GM18520 (cell line): ENCODE results near the gene EIF2B5.
"Not testable (repeated sequence)": the region's sequence is repeated elsewhere in the genome, so short reads cannot be mapped to it uniquely, and the experiment has no call there.

Source experiments
- ATAC-seq: cut with Tn5 transposase; IDR thresholded peaks from one replicate; pipeline ENCODE4 v1.9.1; 2021; ENCODE audit not compliant: unreplicated experiment

EIF2B5 gene

GRCh38 chr3:184145111-184145524 lies 10.0 kb downstream of the EIF2B5 start:
- no peak for ATAC-seq

GRCh38 chr3:184145751-184146270 lies 10.7 kb downstream of the EIF2B5 start:
- no peak for ATAC-seq

- ATAC-seq, result no peak
Measured at GRCh38 chr3:184148076-184148475, 12.9 kb downstream of the EIF2B5 start.

GRCh38 chr3:184149123-184149522 lies 14.0 kb downstream of the EIF2B5 start:
- ATAC-seq, result no peak

DNA sequence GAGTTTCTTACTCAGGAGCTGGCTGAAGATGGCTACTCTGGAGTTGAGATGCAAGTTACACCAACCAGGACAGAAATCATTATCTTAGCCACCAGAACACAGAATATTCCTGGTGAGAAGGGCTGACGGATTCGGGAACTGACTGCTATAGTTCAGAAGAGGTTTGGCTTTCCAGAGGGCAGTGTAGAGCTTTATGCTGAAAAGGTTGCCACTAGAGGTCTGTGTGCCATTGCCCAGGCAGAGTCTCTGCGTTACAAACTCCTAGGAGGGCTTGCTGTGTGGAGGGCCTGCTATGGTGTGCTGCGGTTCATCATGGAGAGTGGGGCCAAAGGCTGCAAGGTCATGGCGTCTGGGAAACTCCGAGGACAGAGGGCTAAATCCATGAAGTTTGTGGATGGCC lies 14.6 kb downstream of the EIF2B5 start:
- ATAC-seq, result not testable (repeated sequence)

GRCh38 chr3:184154885-184155643 lies 19.9 kb downstream of the EIF2B5 start, which contains the start of gene DVL3:
DVL3 (plus strand) TSS chr3:184155377; CDS start chr3:184155636, 259 bp downstream.
- ATAC-seq, result peak; percentile 76

DNA sequence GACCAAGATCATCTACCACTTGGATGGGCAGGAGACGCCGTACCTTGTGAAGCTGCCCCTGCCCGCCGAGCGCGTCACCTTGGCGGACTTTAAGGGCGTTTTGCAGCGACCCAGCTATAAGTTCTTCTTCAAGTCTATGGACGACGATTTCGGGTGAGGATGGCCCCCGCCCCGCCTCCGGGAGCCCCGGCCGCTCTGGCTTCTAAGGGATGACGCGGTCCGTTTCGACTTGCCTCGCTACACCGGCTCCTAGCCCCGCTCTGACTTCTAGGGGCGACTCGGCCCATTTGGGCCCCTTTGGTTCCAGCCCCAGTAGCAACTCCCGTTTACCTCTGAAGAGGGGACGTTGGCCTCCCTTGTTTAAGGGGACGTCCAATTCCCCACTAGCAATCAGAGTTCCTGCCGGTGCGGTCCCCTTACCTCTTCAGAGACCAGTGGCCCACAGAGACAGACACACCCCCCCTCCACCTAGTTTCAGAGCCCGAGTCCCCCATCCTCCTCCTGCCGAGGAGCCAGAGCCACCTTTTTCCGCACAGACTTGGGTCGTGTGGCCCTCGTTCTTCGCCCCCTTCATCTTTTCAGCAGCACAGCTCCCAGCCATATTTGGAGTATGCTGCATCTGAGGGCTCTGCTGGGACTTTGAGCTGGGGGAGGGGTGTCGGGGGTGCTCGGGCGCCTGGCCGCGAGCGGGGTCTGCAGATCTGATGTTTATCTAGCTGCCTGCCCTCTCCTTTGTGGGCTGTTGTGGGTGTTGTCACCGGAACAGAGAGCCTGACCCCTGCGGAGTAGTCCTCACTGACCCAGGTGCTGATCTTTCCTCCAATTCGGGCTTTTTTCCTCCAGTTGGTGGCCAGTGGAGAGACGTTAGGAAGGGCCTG lies 20.7 kb downstream of the EIF2B5 start:
- ATAC-seq, result peak; percentile 14

DNA sequence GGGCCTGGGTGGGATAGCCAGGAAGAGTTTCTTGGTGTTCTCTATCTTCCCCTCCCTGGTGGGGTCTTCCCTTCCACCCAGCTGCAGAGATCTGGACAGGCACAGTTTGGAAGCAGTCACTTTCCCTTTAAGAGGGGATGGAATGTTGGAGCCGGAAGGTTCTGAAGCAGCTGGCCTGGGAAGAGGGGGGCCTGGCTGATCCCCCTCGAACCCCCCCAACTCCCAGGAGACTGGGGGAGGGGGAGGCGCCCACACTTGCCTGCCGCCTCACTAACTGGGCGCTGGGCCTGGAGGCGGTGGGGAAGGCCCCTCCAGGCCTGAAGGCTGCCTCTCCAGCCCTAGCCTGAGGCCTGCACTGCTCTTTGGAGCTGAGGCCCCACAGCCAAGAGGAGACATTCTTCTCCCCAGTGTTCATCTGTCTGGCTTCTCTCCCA lies 21.4 kb downstream of the EIF2B5 start:
- no peak for ATAC-seq

GRCh38 chr3:184157206-184157605 lies 22.0 kb downstream of the EIF2B5 start:
- ATAC-seq, result no peak

- ATAC-seq, result no peak
Measured at GRCh38 chr3:184158404-184158803, 23.2 kb downstream of the EIF2B5 start.

GRCh38 chr3:184160456-184160855 lies 25.3 kb downstream of the EIF2B5 start:
- ATAC-seq, result no peak

DNA sequence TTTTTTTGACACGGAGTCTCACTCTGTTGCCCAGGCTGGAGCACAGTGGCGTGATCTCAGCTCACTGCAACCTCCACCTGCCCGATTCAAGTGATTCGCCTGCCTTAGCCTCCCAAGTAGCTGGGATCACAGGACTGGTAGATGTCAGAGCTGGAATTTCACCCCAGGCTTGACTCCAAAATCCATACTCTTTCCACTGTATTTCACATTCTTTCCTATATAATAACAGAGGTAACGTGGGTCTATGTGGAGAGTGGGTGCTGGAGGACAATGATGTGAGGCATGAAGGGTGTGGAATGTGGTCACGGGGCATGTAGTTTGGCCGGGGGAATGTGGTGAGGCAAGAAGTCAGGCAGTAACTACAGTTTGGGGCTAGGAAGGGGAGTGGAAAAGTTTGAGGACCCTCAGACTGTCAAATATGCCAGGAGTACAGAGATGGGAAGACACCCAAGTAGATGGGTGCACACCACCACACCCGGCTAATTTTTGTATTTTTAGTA lies 27.5 kb downstream of the EIF2B5 start:
- not testable (repeated sequence) for ATAC-seq

- no peak for ATAC-seq
Measured at GRCh38 chr3:184164648-184165330, 29.6 kb downstream of the EIF2B5 start.

GRCh38 chr3:184165543-184165942 lies 30.4 kb downstream of the EIF2B5 start:
- ATAC-seq, result no peak

DNA sequence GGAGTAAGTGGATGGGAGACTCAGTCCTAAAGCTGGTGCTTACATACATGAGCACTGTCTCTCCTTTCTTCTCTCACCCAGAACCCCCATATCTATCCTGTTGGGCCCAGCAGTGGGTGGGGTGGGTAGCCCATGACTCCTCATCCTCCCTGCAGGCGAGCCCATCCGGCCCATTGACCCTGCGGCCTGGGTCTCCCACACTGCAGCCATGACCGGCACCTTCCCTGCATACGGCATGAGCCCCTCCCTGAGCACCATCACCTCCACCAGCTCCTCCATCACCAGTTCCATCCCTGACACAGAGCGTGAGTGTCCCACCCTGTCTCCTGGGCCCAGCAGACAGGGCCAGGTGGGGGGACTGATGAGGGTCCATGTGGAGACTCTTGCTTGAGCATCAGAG lies 31.5 kb downstream of the EIF2B5 start:
- ATAC-seq, result no peak

- ATAC-seq, result no peak
Measured at GRCh38 chr3:184167786-184168185, 32.6 kb downstream of the EIF2B5 start.

- no peak for ATAC-seq
Measured at GRCh38 chr3:184168363-184169120, 33.4 kb downstream of the EIF2B5 start.

DNA sequence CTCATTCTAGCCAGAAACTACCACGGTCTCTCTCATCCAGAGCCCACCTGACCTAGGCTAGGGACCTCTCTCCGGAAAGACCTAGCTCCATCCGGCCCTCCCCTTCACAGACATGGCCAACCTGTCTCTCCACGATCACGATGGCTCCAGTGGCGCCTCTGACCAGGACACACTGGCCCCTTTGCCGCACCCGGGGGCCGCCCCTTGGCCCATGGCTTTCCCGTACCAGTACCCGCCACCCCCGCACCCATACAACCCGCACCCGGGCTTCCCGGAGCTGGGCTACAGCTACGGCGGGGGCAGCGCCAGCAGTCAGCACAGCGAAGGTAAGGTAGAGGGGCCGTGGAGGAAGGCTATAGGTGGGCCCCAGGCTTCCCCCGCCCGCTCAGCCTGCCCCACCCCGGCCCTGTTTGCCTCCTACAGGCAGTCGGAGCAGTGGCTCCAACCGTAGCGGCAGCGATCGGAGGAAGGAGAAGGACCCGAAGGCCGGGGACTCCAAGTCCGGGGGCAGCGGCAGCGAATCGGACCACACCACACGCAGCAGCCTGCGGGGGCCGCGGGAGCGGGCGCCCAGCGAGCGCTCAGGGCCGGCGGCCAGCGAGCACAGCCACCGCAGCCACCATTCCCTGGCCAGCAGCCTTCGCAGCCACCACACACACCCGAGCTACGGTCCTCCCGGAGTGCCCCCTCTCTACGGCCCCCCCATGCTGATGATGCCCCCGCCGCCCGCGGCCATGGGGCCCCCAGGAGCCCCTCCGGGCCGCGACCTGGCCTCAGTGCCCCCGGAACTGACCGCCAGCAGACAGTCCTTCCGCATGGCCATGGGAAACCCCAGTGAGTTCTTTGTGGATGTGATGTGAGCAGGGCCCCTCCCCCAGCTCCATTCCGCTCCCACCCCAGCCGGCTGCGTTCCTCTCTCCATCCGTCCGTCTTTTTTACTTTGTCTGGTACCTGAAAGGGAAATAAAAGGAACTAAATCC lies 35.0 kb downstream of the EIF2B5 start:
- no peak for ATAC-seq

DNA sequence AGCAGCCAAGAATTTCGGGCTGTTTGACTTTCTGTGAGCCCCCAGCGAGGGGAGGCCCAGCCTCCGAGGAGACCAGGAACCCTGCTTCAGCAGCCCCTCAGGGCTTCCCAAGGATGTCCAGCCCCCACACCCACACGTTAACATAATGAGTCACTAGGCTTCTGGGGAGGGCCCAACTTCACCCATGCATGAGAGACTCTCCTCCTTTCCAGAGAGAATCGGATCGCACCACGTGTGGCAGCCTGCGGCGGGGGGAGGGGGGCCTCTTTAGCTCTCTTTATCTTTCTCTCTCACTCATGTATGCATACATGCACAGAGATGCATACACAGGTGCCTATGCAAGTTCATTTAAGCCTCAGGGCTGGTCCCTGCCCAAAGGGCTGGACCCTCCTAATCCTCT lies 36.4 kb downstream of the EIF2B5 start:
- ATAC-seq, result no peak
